Gastrocnemius medialis (tissue), 4 donors: ENCODE measurements around the gene ZMAT5.

ENCODE experiments used
- POLR2A ChIP-seq, 2 donors: fragments of 450-650 bp; IDR thresholded peaks; one replicate each; pipeline ENCODE4 v1.6.1; 2017; ENCODE audit warnings: antibody characterized with exemption in 2 of 2, mild to moderate bottlenecking in 2 of 2, moderate library complexity in 2 of 2
- TF ChIP-seq, protein P1 (sequence below), 5 experiments: fragments of 450-650 bp in 3 of 5; fragments of 200-600 bp in 2 of 5; sonication (generic) in 2 of 5; IDR thresholded peaks in 4 of 5; conservative IDR thresholded peaks in 1 of 5; 1 replicate in 4 of 5; 2 replicates in 1 of 5; pipeline ENCODE4 v1.5.1; 2016 to 2019; ENCODE audit warnings: antibody characterized with exemption in 5 of 5, mild to moderate bottlenecking in 3 of 5, moderate library complexity in 3 of 5

DNA sequence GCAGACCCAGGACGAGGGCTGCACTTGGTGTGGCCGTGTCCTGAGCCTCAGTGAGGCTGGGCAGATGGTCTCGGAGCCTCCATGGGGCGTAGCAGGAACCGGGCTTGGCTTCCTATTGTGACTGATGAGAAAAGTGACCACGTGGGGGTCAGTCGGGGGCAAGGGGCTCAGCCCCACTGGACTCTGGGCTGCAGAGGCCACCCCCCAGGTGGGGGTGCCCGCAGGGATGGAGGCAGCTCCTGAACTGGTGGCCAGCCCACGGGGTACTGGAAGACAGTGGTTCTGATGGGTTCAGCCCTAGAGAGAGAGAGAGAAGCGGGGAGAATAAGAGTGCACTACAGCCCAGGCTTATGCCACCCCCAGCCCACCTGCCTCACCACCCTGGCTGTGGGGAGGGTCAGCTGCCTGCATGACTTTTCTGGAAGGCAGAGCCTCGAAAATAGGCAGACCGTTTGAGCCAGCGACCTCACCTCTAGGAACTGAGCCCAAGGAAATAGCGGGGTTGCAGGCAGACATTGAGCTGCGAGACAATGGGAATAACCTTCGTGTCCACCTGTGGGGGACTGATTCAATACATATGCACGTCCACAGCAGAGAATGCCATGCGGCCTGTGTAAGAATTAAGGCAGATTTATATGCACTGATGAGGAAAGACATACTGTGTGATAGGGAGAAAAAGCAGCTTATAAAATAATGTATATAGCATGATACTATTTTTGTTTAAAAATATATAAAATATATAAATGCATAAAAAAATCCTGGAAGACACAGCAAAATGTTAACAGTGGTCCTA is 35.6 kb downstream of the ZMAT5 start:
- TF ChIP-seq POLR2A (IDR thresholded peaks at IDR 0.05) = no peak
- TF ChIP-seq, protein P1, sequence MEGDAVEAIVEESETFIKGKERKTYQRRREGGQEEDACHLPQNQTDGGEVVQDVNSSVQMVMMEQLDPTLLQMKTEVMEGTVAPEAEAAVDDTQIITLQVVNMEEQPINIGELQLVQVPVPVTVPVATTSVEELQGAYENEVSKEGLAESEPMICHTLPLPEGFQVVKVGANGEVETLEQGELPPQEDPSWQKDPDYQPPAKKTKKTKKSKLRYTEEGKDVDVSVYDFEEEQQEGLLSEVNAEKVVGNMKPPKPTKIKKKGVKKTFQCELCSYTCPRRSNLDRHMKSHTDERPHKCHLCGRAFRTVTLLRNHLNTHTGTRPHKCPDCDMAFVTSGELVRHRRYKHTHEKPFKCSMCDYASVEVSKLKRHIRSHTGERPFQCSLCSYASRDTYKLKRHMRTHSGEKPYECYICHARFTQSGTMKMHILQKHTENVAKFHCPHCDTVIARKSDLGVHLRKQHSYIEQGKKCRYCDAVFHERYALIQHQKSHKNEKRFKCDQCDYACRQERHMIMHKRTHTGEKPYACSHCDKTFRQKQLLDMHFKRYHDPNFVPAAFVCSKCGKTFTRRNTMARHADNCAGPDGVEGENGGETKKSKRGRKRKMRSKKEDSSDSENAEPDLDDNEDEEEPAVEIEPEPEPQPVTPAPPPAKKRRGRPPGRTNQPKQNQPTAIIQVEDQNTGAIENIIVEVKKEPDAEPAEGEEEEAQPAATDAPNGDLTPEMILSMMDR (IDR thresholded peaks at IDR 0.05 in 4 of 5, conservative IDR thresholded peaks at IDR 0.05 in 1 of 5) = no peak
